Tibial artery (tissue), 4 donors: Measurements from ENCODE around the gene CA5A.

ENCODE experiments used
- DNase-seq, 2 donors: peaks; one replicate each; pipeline ENCODE4 v3.0.0-alpha.2; 2019
- H3K27ac ChIP-seq, 2 donors: fragments of 200-600 bp; sonication (generic) in 1 of 2; 1 replicate in 1 of 2; 2 replicates in 1 of 2; pipeline ENCODE4 v1.5.1; 2018 to 2019; ENCODE audit warnings: mild to moderate bottlenecking in 1 of 2
- H3K27me3 ChIP-seq, 2 donors: fragments of 200-600 bp; sonication (generic) in 1 of 2; one replicate each; pipeline versions ENCODE4 v1.5.1 to v1.6.0; 2016 to 2019
- H3K36me3 ChIP-seq, 3 donors: fragments of 200-600 bp; sonication (generic) in 2 of 3; one replicate each; pipeline ENCODE4 v1.5.1; 2016 to 2019; ENCODE audit warnings: mild to moderate bottlenecking in 2 of 3
- H3K4me1 ChIP-seq, 4 donors: fragments of 200-600 bp; sonication (generic) in 2 of 4; 1 replicate in 3 of 4; 2 replicates in 1 of 4; pipeline ENCODE4 v1.5.1; 2016 to 2019
- H3K4me3 ChIP-seq, 2 donors: fragments of 200-600 bp; sonication (generic) in 1 of 2; 1 replicate in 1 of 2; 2 replicates in 1 of 2; pipeline ENCODE4 v1.5.1; 2018 to 2019; ENCODE audit warnings: mild to moderate bottlenecking in 2 of 2
- H3K9me3 ChIP-seq, 3 donors: fragments of 200-600 bp; sonication (generic) in 1 of 3; one replicate each; pipeline ENCODE4 v1.5.1; 2016 to 2019
- CTCF ChIP-seq, 2 experiments: fragments of 200-600 bp in 1 of 2; fragments of 450-650 bp in 1 of 2; IDR thresholded peaks; one replicate each; pipeline ENCODE4 v1.5.1; 2017 to 2019; ENCODE audit warnings: antibody characterized with exemption in 2 of 2, mild to moderate bottlenecking in 1 of 2, moderate library complexity in 1 of 2
- intact Hi-C: fragments of 100-400 bp; cut with DNase I; formaldehyde crosslinking; loops from one replicate; pipeline ENCODE4 v1.15.0; 2023; ENCODE audit warnings: low total_unique reads

CA5A gene

GRCh38 chr16:87921236-87921773, 15.0 kb downstream of the CA5A start:
- intact Hi-C loops: no loop called here
- Histone ChIP-seq H3K4me3 (no peak overlapping the region), H3K27ac (no peak overlapping the region), H3K27me3 (peaks cover 0 to 2% of the 10 kb centered on the region in 2 donors), H3K36me3 (no peaks in the 10 kb centered on the region), H3K4me1 (peaks cover 0 to 24% (median 14%) of the 10 kb centered on the region in 4 donors), H3K9me3 (no peaks in the 10 kb centered on the region)
- no peak for TF ChIP-seq CTCF (IDR thresholded peaks at IDR 0.05)
- no peak for DNase-seq

DNA sequence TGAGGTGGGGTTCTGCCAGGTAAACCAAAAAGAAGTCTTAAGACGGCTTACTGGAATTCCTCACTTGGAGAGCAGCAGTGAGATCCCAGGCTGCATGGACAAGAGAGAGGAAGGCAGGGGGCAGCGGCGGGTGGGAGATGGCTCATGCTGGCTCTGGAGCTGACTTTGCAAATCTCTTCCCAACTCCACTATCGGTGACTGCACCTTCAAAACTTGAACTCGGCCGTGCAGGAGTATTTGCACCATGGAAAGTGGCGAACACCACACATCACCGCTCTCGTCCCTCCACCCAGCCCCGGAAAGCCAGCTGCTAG, 16.7 kb downstream of the CA5A start:
- no peak for DNase-seq
- Histone ChIP-seq H3K9me3 (no peaks in the 10 kb centered on the region), H3K27me3 (no peaks in the 10 kb centered on the region), H3K4me3 (no peak overlapping the region), H3K4me1 (peaks cover 0 to 24% (median 14%) of the 10 kb centered on the region in 4 donors), H3K36me3 (no peaks in the 10 kb centered on the region), H3K27ac (no peak overlapping the region)
- no peak for TF ChIP-seq CTCF (IDR thresholded peaks at IDR 0.05)
- intact Hi-C loops: no loop called here

DNA sequence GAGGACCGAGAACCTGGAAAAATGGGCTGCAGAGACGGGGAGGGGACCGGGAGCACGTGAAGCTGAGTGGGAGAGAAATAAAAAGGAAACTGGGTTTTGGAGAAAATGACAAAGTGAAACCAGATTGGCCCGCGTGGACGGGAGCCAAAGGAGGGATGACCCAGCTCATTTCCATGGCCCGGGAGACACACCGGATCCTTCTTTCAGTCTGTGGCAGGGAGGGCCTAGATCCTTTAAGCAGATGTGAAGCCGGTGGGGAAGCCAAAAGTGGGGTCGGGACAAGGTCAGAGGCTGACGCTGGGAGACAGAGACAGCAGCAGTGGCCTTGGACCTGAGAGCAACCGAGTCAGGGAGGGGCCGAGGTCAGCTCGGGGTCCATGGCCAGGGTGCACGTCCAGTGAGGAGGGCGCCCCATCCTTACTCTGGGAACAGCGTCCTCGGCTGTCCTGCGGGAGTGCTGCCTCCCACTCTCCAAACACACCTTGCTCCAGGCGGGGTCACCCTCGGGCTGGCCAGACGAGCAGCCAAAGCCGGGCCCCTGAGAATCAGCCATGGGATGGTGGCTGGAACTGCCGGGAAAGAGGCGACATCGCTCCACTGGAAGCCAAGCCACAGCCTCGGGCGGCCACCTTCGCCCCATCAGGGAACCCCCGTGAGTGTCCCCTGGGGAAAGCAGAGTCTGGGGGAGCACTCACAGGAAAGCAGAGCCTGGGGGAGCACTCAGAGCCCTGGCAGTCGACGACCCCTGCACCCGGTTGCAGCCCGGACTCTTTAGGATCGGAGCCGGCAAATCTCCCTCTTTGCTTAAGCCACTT, 17.3 kb downstream of the CA5A start:
- peaks cover 0 to 20% (median 14%) of the 10 kb centered on the region in 4 donors for H3K4me1 ChIP-seq
- intact Hi-C loops: no loop called here
- H3K27ac ChIP-seq: peak overlapping the region; percentile 44 to 59
- peak overlapping the region; percentile 25 for H3K4me3 ChIP-seq
- H3K27me3 ChIP-seq: no peaks in the 10 kb centered on the region
- peak in 1 of 2 donors; percentile 59 for DNase-seq
- H3K9me3 ChIP-seq: no peaks in the 10 kb centered on the region
- no peaks in the 10 kb centered on the region for H3K36me3 ChIP-seq
- TF ChIP-seq CTCF (IDR thresholded peaks at IDR 0.05): no peak

- no peak for TF ChIP-seq CTCF (IDR thresholded peaks at IDR 0.05)
- Histone ChIP-seq H3K9me3 (no peaks in the 10 kb centered on the region), H3K27ac (peak overlapping the region; percentile 44 to 59), H3K4me1 (peaks cover 0 to 20% (median 12%) of the 10 kb centered on the region in 4 donors), H3K36me3 (no peaks in the 10 kb centered on the region), H3K4me3 (peak overlapping the region; percentile 25), H3K27me3 (peaks cover 0 to 5% of the 10 kb centered on the region in 2 donors)
- intact Hi-C loops: no loop called here
- DNase-seq: peak; percentile 64 to 90
Measured at GRCh38 chr16:87918338-87918737, 18.0 kb downstream of the CA5A start.

- Histone ChIP-seq H3K36me3 (no peaks in the 10 kb centered on the region), H3K4me3 (no peak overlapping the region), H3K9me3 (no peaks in the 10 kb centered on the region), H3K27ac (no peak overlapping the region), H3K27me3 (peaks cover 0 to 6% of the 10 kb centered on the region in 2 donors), H3K4me1 (peaks cover 0 to 14% (median 9%) of the 10 kb centered on the region in 4 donors)
- intact Hi-C loops: no loop called here
- DNase-seq: no peak
- TF ChIP-seq CTCF (IDR thresholded peaks at IDR 0.05): no peak
Measured at GRCh38 chr16:87917503-87917902, 18.8 kb downstream of the CA5A start.
